ENCODE results near the gene EFEMP1.

- no peak for TF ChIP-seq POLR2AphosphoS5 (IDR thresholded peaks at IDR 0.05; ENCODE audit: borderline replicate concordance, low read depth, low read length)
- no peak for TF ChIP-seq EZH2 (IDR thresholded peaks at IDR 0.05)
Observed at GRCh38 chr2:55887901-55888624, 35.5 kb downstream of the EFEMP1 start.
